WTC11 (cell line): ENCODE data around the gene FOXO1. TPM values are rescaled to one million over a fixed set of nuclear protein-coding genes. Genes with fewer than 3 reads are reported as not detected.

Experiments used
- ATAC-seq: fragments of 200-7000 bp; cut with Tn5 transposase; 2 replicates; pipeline ENCODE4 v1.10.0; 2021; ENCODE audit warnings: mild to moderate bottlenecking, moderate library complexity
- CTCF ChIA-PET: fragments of 300-600 bp; sonication (Branson Sonifier 250); formaldehyde crosslinking; loops from one replicate; lab custom pipeline; 2021; ENCODE audit warnings: antibody characterized with exemption; lab: Charles Lee
- POLR2A ChIA-PET: fragments of 350-600 bp; sonication (Branson Sonifier 250); formaldehyde crosslinking; loops from one replicate; lab custom pipeline; 2021; ENCODE audit warnings: antibody characterized with exemption; lab: Charles Lee
- DNase-seq: peaks from one replicate; pipeline ENCODE4 v3.0.0; 2021; ENCODE audit warnings: low spot score
- H3K27ac Mint-ChIP-seq: 2 replicates; pipeline ENCODE4 v1.8.0; 2021; ENCODE audit warnings: mixed read lengths
- H3K27me3 Mint-ChIP-seq: 2 replicates; pipeline ENCODE4 v1.8.0; 2021; ENCODE audit warnings: low read depth, mild to moderate bottlenecking, moderate library complexity, mixed read lengths
- H3K36me3 Mint-ChIP-seq: 2 replicates; pipeline ENCODE4 v1.8.0; 2021; ENCODE audit warnings: mixed read lengths
- H3K4me1 Mint-ChIP-seq: 2 replicates; pipeline ENCODE4 v1.8.0; 2022; ENCODE audit warnings: mixed read lengths
- H3K4me3 Mint-ChIP-seq: 2 replicates; pipeline ENCODE4 v1.8.0; 2021; ENCODE audit warnings: mild to moderate bottlenecking, moderate library complexity, mixed read lengths
- H3K9me3 Mint-ChIP-seq: 2 replicates; pipeline ENCODE4 v1.8.0; 2021; ENCODE audit warnings: mixed read lengths
- FOXJ3 ChIP-seq: sonication (generic); formaldehyde crosslinking; IDR thresholded peaks from 2 replicates; pipeline ENCODE4 v1.9.0; 2021; ENCODE audit warnings: missing genetic modification reagents, mild to moderate bottlenecking, borderline replicate concordance
- HMGA2 ChIP-seq: fragments of 250-450 bp; sonication (Bioruptor Pico); IDR thresholded peaks from 2 replicates; pipeline ENCODE4 v1.4.0; 2021; ENCODE audit warnings: mild to moderate bottlenecking, moderate library complexity
- KAT7 ChIP-seq: sonication (generic); formaldehyde crosslinking; IDR thresholded peaks from 2 replicates; pipeline ENCODE4 v1.8.1; 2023; ENCODE audit warnings: missing genetic modification reagents, mild to moderate bottlenecking, borderline replicate concordance
- MXD4 ChIP-seq: fragments of 250-450 bp; sonication (Bioruptor Pico); IDR thresholded peaks from 2 replicates; pipeline ENCODE4 v1.8.0; 2021; ENCODE audit warnings: mild to moderate bottlenecking, moderate library complexity, borderline replicate concordance
- NFATC4 ChIP-seq: fragments of 250-450 bp; sonication (Bioruptor Pico); IDR thresholded peaks from 2 replicates; pipeline ENCODE4 v1.9.0; 2021; ENCODE audit warnings: mild to moderate bottlenecking
- TEAD1 ChIP-seq: sonication (generic); formaldehyde crosslinking; IDR thresholded peaks from 2 replicates; pipeline ENCODE4 v1.8.0; 2022; ENCODE audit warnings: mild to moderate bottlenecking, missing genetic modification reagents
- ZNF232 ChIP-seq: sonication (generic); formaldehyde crosslinking; IDR thresholded peaks from 2 replicates; pipeline ENCODE4 v1.8.0; 2022; ENCODE audit warnings: mild to moderate bottlenecking, missing genetic modification reagents
- ZNF317 ChIP-seq: sonication (generic); formaldehyde crosslinking; IDR thresholded peaks from 2 replicates; pipeline ENCODE4 v1.8.1; 2023; ENCODE audit warnings: low read depth, mild to moderate bottlenecking, moderate library complexity, missing genetic modification reagents, borderline replicate concordance
- ZNF416 ChIP-seq: fragments of 250-450 bp; sonication (Bioruptor Pico); IDR thresholded peaks from 2 replicates; pipeline ENCODE4 v1.9.0; 2021; ENCODE audit warnings: mild to moderate bottlenecking, inconsistent platforms
- ZNF423 ChIP-seq: fragments of 250-450 bp; sonication (Bioruptor Pico); IDR thresholded peaks from 2 replicates; pipeline ENCODE4 v2.1.2; 2022; ENCODE audit warnings: mild to moderate bottlenecking, moderate library complexity
- ZNF671 ChIP-seq: fragments of 250-450 bp; sonication (Bioruptor Pico); IDR thresholded peaks from 2 replicates; pipeline ENCODE4 v1.8.0; 2021; ENCODE audit warnings: mild to moderate bottlenecking
- total RNA-seq: library from RNA; stranded (reverse); gene quantifications from 3 replicates; pipeline ENCODE4 v1.2.3, GENCODE V29; 2021
- TF ChIP-seq, protein P1 (sequence below): sonication (generic); formaldehyde crosslinking; conservative IDR thresholded peaks from 2 replicates; pipeline ENCODE4 v1.8.1; 2023; ENCODE audit warnings: mild to moderate bottlenecking, low read depth, missing genetic modification reagents, moderate library complexity
- TF ChIP-seq, protein P2 (sequence below): sonication (generic); formaldehyde crosslinking; IDR thresholded peaks from 2 replicates; pipeline ENCODE4 v1.8.1; 2022; ENCODE audit warnings: low read depth, mild to moderate bottlenecking, moderate library complexity, missing genetic modification reagents, borderline replicate concordance
- TF ChIP-seq, protein P3 (sequence below): sonication (generic); formaldehyde crosslinking; conservative IDR thresholded peaks from 2 replicates; pipeline ENCODE4 v1.8.1; 2022; ENCODE audit warnings: mild to moderate bottlenecking, missing genetic modification reagents
- TF ChIP-seq, protein P4 (sequence below): sonication (generic); formaldehyde crosslinking; IDR thresholded peaks from 2 replicates; pipeline ENCODE4 v1.8.0; 2023; ENCODE audit warnings: mild to moderate bottlenecking, missing genetic modification reagents
- TF ChIP-seq, protein P5 (sequence below): sonication (generic); formaldehyde crosslinking; IDR thresholded peaks from 2 replicates; pipeline ENCODE4 v1.8.1; 2022; ENCODE audit warnings: missing genetic modification reagents, borderline replicate concordance
- TF ChIP-seq, protein P6 (sequence below): fragments of 250-450 bp; sonication (Bioruptor Pico); IDR thresholded peaks from 2 replicates; pipeline ENCODE4 v1.9.0; 2021; ENCODE audit warnings: mild to moderate bottlenecking
- TF ChIP-seq, protein P7 (sequence below): sonication (generic); formaldehyde crosslinking; IDR thresholded peaks from 2 replicates; pipeline ENCODE4 v1.8.0; 2022; ENCODE audit warnings: mild to moderate bottlenecking, missing genetic modification reagents
- TF ChIP-seq, protein P8 (sequence below): sonication (generic); formaldehyde crosslinking; IDR thresholded peaks from 2 replicates; pipeline ENCODE4 v1.8.1; 2023; ENCODE audit warnings: mild to moderate bottlenecking, missing genetic modification reagents, moderate library complexity

Gene FOXO1
- total RNA-seq, 1 experiment from 2014 or later = 37.9 TPM

DNA sequence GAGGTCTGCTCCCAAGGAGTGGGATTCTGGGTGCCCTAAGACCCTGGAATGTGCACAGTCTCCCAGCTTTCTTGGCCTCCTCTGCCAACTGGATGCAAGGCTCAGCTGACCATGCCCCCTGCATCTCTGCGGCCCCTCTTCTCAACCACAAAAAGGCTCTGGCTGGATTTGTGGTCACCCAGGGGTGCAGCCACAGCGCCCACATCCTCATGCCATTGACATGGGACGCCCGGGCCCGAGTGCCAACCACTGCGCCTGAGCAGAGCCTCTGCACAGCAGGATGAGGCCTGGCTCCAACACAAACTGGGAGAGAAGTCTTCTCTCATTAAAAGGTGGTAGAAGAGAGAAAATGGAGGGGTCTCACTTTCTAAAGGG lies 103.5 kb downstream of the FOXO1 start (continued):
- TF ChIP-seq, protein P1, sequence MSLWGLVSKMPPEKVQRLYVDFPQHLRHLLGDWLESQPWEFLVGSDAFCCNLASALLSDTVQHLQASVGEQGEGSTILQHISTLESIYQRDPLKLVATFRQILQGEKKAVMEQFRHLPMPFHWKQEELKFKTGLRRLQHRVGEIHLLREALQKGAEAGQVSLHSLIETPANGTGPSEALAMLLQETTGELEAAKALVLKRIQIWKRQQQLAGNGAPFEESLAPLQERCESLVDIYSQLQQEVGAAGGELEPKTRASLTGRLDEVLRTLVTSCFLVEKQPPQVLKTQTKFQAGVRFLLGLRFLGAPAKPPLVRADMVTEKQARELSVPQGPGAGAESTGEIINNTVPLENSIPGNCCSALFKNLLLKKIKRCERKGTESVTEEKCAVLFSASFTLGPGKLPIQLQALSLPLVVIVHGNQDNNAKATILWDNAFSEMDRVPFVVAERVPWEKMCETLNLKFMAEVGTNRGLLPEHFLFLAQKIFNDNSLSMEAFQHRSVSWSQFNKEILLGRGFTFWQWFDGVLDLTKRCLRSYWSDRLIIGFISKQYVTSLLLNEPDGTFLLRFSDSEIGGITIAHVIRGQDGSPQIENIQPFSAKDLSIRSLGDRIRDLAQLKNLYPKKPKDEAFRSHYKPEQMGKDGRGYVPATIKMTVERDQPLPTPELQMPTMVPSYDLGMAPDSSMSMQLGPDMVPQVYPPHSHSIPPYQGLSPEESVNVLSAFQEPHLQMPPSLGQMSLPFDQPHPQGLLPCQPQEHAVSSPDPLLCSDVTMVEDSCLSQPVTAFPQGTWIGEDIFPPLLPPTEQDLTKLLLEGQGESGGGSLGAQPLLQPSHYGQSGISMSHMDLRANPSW (CRISPR knock-in tag) = no peak
- no peak for TF ChIP-seq KAT7
- TF ChIP-seq, all 79 proteins: peak for 0

DNA sequence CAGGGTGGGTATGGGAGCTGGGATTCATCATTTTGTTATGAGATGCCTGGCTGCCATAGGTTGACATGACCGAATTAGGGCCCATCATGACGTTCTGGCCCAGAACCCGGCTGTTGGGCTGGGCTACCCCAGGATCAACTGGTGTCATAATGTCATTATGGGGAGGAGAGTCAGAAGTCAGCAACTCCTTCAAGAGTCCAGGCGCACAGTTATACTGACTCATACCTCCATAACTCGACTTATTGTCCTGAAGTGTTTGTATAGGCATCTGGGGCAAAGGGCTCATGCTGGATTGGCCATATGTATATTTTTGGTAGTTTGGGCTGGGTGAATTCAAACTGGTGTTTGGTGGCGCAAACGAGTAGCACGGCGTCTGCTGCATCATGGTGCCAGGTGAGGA lies 106.5 kb downstream of the FOXO1 start:
- Mint-ChIP-seq H3K36me3 (peaks cover 29% of the 10 kb centered on the region), H3K27me3 (no peaks in the 10 kb centered on the region), H3K4me1 (peaks cover 42% of the 10 kb centered on the region), H3K4me3 (no peak overlapping the region), H3K9me3 (no peaks in the 10 kb centered on the region), H3K27ac (no peak overlapping the region)
- ChIA-PET CTCF (interaction anchor here (1.6 kb wide), 1 partner anchor 108 kb away, joined by 6 read pairs; no protein-coding TSS in a partner anchor), POLR2A (no interaction called here)
- DNase-seq (no peak), ATAC-seq (no peak)
- TF ChIP-seq, protein P2, sequence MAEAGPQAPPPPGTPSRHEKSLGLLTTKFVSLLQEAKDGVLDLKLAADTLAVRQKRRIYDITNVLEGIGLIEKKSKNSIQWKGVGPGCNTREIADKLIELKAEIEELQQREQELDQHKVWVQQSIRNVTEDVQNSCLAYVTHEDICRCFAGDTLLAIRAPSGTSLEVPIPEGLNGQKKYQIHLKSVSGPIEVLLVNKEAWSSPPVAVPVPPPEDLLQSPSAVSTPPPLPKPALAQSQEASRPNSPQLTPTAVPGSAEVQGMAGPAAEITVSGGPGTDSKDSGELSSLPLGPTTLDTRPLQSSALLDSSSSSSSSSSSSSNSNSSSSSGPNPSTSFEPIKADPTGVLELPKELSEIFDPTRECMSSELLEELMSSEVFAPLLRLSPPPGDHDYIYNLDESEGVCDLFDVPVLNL (CRISPR knock-in tag) = no peak
- no peak for TF ChIP-seq MXD4 (CRISPR knock-in tag)
- no peak for TF ChIP-seq TEAD1 (CRISPR knock-in tag)
- TF ChIP-seq, protein P3, sequence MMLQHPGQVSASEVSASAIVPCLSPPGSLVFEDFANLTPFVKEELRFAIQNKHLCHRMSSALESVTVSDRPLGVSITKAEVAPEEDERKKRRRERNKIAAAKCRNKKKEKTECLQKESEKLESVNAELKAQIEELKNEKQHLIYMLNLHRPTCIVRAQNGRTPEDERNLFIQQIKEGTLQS = no peak
- TF ChIP-seq ZNF416 (CRISPR knock-in tag) = no peak
- no peak for TF ChIP-seq FOXJ3 (CRISPR knock-in tag)
- TF ChIP-seq, protein P4, sequence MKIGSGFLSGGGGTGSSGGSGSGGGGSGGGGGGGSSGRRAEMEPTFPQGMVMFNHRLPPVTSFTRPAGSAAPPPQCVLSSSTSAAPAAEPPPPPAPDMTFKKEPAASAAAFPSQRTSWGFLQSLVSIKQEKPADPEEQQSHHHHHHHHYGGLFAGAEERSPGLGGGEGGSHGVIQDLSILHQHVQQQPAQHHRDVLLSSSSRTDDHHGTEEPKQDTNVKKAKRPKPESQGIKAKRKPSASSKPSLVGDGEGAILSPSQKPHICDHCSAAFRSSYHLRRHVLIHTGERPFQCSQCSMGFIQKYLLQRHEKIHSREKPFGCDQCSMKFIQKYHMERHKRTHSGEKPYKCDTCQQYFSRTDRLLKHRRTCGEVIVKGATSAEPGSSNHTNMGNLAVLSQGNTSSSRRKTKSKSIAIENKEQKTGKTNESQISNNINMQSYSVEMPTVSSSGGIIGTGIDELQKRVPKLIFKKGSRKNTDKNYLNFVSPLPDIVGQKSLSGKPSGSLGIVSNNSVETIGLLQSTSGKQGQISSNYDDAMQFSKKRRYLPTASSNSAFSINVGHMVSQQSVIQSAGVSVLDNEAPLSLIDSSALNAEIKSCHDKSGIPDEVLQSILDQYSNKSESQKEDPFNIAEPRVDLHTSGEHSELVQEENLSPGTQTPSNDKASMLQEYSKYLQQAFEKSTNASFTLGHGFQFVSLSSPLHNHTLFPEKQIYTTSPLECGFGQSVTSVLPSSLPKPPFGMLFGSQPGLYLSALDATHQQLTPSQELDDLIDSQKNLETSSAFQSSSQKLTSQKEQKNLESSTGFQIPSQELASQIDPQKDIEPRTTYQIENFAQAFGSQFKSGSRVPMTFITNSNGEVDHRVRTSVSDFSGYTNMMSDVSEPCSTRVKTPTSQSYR (CRISPR knock-in tag) = no peak
- TF ChIP-seq, protein P5, sequence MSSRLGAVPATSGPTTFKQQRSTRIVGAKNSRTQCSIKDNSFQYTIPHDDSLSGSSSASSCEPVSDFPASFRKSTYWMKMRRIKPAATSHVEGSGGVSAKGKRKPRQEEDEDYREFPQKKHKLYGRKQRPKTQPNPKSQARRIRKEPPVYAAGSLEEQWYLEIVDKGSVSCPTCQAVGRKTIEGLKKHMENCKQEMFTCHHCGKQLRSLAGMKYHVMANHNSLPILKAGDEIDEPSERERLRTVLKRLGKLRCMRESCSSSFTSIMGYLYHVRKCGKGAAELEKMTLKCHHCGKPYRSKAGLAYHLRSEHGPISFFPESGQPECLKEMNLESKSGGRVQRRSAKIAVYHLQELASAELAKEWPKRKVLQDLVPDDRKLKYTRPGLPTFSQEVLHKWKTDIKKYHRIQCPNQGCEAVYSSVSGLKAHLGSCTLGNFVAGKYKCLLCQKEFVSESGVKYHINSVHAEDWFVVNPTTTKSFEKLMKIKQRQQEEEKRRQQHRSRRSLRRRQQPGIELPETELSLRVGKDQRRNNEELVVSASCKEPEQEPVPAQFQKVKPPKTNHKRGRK (CRISPR knock-in tag) = no peak
- TF ChIP-seq, protein P6, sequence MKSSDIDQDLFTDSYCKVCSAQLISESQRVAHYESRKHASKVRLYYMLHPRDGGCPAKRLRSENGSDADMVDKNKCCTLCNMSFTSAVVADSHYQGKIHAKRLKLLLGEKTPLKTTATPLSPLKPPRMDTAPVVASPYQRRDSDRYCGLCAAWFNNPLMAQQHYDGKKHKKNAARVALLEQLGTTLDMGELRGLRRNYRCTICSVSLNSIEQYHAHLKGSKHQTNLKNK = no peak
- TF ChIP-seq, protein P7, sequence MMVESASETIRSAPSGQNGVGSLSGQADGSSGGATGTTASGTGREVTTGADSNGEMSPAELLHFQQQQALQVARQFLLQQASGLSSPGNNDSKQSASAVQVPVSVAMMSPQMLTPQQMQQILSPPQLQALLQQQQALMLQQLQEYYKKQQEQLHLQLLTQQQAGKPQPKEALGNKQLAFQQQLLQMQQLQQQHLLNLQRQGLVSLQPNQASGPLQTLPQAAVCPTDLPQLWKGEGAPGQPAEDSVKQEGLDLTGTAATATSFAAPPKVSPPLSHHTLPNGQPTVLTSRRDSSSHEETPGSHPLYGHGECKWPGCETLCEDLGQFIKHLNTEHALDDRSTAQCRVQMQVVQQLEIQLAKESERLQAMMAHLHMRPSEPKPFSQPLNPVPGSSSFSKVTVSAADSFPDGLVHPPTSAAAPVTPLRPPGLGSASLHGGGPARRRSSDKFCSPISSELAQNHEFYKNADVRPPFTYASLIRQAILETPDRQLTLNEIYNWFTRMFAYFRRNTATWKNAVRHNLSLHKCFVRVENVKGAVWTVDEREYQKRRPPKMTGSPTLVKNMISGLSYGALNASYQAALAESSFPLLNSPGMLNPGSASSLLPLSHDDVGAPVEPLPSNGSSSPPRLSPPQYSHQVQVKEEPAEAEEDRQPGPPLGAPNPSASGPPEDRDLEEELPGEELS (CRISPR knock-in tag) = no peak
- no peak for TF ChIP-seq ZNF317 (CRISPR knock-in tag)
- TF ChIP-seq ZNF232 (CRISPR knock-in tag) = no peak
- TF ChIP-seq ZNF423 (CRISPR knock-in tag) = no peak
- TF ChIP-seq HMGA2 (CRISPR knock-in tag) = no peak
- TF ChIP-seq, protein P8, sequence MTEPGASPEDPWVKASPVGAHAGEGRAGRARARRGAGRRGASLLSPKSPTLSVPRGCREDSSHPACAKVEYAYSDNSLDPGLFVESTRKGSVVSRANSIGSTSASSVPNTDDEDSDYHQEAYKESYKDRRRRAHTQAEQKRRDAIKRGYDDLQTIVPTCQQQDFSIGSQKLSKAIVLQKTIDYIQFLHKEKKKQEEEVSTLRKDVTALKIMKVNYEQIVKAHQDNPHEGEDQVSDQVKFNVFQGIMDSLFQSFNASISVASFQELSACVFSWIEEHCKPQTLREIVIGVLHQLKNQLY (CRISPR knock-in tag) = no peak
- TF ChIP-seq ZNF671 (CRISPR knock-in tag) = no peak
- TF ChIP-seq NFATC4 = no peak
